ENCODE measurements around the gene LRRC23. TPM values are rescaled to one million over a fixed set of nuclear protein-coding genes. Genes with fewer than 3 reads are reported as not detected.
"Not testable (repeated sequence)": the region's sequence is repeated elsewhere in the genome, so short reads cannot be mapped to it uniquely, and the experiment has no call there.

LRRC23 gene
- total and polyA plus RNA-seq, 2 donors (not counting 1 experiment from before 2014, with no cell fraction given) = 5.3 to 14.4 TPM

GRCh38 chr12:6887460-6887859 lies 17.2 kb upstream of the LRRC23 start:
- Histone ChIP-seq H3K36me3 (replicated peaks in 1 of 2; ENCODE audit: control extremely low read depth in 1 of 2, control insufficient read depth in 1 of 2, extremely low read depth in 1 of 2, insufficient read depth in 2 of 2, low read length in 1 of 2) (peaks cover 0 to 5% of the 10 kb centered on the region in 2 experiments), H3K79me2 (ENCODE audit: control insufficient read depth, insufficient read depth, low read length) (peaks cover 4% of the 10 kb centered on the region), H3K27me3 (replicated peaks in 1 of 4; ENCODE audit: control extremely low read depth in 1 of 4, control insufficient read depth in 3 of 4, insufficient read depth in 4 of 4, low read length in 3 of 4) (no peaks in the 10 kb centered on the region), H3K9me3 (ENCODE audit: control extremely low read depth in 1 of 3, control insufficient read depth in 2 of 3, insufficient read depth in 1 of 3, low read length in 2 of 3) (no peaks in the 10 kb centered on the region), H3K4me1 (ENCODE audit: control insufficient read depth in 2 of 2, insufficient read depth in 2 of 2, low read length in 2 of 2) (peaks cover 9 to 13% of the 10 kb centered on the region in 2 donors), H2AFZ (ENCODE audit: insufficient read depth, low read depth, low read length, poor library complexity, severe bottlenecking) (no peak overlapping the region), H3K27ac (ENCODE audit: low read length in 2 of 2) (no peak overlapping the region), H3K4me3 (ENCODE audit: control extremely low read depth in 1 of 5, extremely low read depth in 1 of 5, insufficient read depth in 1 of 5, low read depth in 2 of 5, low read length in 4 of 5) (no peak overlapping the region), H3K9ac (ENCODE audit: low read length) (no peak overlapping the region), H4K20me1 (ENCODE audit: control insufficient read depth, insufficient read depth, low read length, poor library complexity, severe bottlenecking) (no peaks in the 10 kb centered on the region), H3K4me2 (replicated peaks; ENCODE audit: low read depth, low read length, poor library complexity, severe bottlenecking) (no peak overlapping the region)
- ChIA-PET POLR2A (interaction anchor here (0.6 kb wide), 1 partner anchor 62 kb away, joined by 3 read pairs; no protein-coding TSS in a partner anchor), CTCF (interaction anchor here (1.6 kb wide), 1 partner anchor 14 kb away, joined by 8 read pairs; the partner anchor contains the start of gene SPSB2)
- Mint-ChIP-seq H3K27ac (no peak overlapping the region), H3K4me3 (no peak overlapping the region), H3K9me3 (ENCODE audit: insufficient read depth) (no peaks in the 10 kb centered on the region), H3K4me1 (peaks cover 15% of the 10 kb centered on the region), H3K27me3 (no peaks in the 10 kb centered on the region)
- no peak for TF ChIP-seq EZH2 (IDR thresholded peaks at IDR 0.05; ENCODE audit: borderline replicate concordance, insufficient read depth, low read depth, low read length, poor library complexity, severe bottlenecking)
- 100% methylated on average over 2 of the region's 8 CpGs for WGBS (ENCODE audit: insufficient coverage)
- no peak for DNase-seq
- intact Hi-C loops (cut with micrococcal nuclease) = no loop called here
- ATAC-seq (ENCODE audit: low read depth) = no peak

DNA sequence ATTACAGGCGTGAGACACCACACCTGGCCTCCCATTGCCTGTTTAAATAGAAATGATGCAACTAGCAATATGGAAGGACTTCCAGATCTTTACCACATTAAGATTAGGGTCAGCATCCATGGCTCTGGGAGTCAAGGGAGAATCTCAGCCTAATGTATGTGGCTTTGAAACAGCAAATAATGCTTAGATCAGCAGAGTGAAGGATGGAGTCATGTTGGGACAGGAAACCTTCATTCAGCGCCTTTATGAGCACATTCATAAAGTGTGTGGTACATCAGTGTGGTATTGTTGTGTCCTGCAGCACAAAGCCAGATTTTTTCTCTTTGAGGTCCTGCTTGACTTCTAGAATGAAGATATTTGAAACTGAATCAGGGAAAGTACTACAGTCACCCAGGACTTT lies 16.3 kb upstream of the LRRC23 start:
- TF ChIP-seq CTCF (IDR thresholded peaks at IDR 0.05) (no peak), EZH2 (IDR thresholded peaks at IDR 0.05; ENCODE audit: borderline replicate concordance, insufficient read depth, low read depth, low read length, poor library complexity, severe bottlenecking) (no peak)
- WGBS (ENCODE audit: insufficient coverage) = 100% methylated on average over 1 of the region's 2 CpGs
- Mint-ChIP-seq H3K27me3 (no peaks in the 10 kb centered on the region), H3K9me3 (ENCODE audit: insufficient read depth) (no peaks in the 10 kb centered on the region), H3K4me1 (peaks cover 15% of the 10 kb centered on the region), H3K27ac (no peak overlapping the region), H3K4me3 (no peak overlapping the region)
- H3K9ac ChIP-seq (ENCODE audit: low read length) = no peak overlapping the region
- no peak for DNase-seq
- no peaks in the 10 kb centered on the region for H3K9me3 ChIP-seq (ENCODE audit: control extremely low read depth in 1 of 3, control insufficient read depth in 2 of 3, insufficient read depth in 1 of 3, low read length in 2 of 3)
- peaks cover 0 to 5% of the 10 kb centered on the region in 2 experiments for H3K36me3 ChIP-seq (replicated peaks in 1 of 2; ENCODE audit: control extremely low read depth in 1 of 2, control insufficient read depth in 1 of 2, extremely low read depth in 1 of 2, insufficient read depth in 2 of 2, low read length in 1 of 2)
- H3K4me2 ChIP-seq (replicated peaks; ENCODE audit: low read depth, low read length, poor library complexity, severe bottlenecking) = no peak overlapping the region
- CTCF ChIA-PET = interaction anchor here (1.6 kb wide), 1 partner anchor 15 kb away, joined by 8 read pairs; the partner anchor contains the start of gene SPSB2
- no peak overlapping the region for H3K4me3 ChIP-seq (ENCODE audit: control extremely low read depth in 1 of 5, extremely low read depth in 1 of 5, insufficient read depth in 1 of 5, low read depth in 2 of 5, low read length in 4 of 5)
- H3K27ac ChIP-seq (ENCODE audit: low read length in 2 of 2) = no peak overlapping the region
- H4K20me1 ChIP-seq (ENCODE audit: control insufficient read depth, insufficient read depth, low read length, poor library complexity, severe bottlenecking) = no peaks in the 10 kb centered on the region
- ATAC-seq (ENCODE audit: low read depth) = no peak
- peaks cover 4% of the 10 kb centered on the region for H3K79me2 ChIP-seq (ENCODE audit: control insufficient read depth, insufficient read depth, low read length)
- POLR2A ChIA-PET = no interaction called here
- peaks cover 9 to 13% of the 10 kb centered on the region in 2 donors for H3K4me1 ChIP-seq (ENCODE audit: control insufficient read depth in 2 of 2, insufficient read depth in 2 of 2, low read length in 2 of 2)
- intact Hi-C loops (cut with micrococcal nuclease) = no loop called here
- H3K27me3 ChIP-seq (replicated peaks in 1 of 4; ENCODE audit: control extremely low read depth in 1 of 4, control insufficient read depth in 3 of 4, insufficient read depth in 4 of 4, low read length in 3 of 4) = no peaks in the 10 kb centered on the region
- H2AFZ ChIP-seq (ENCODE audit: insufficient read depth, low read depth, low read length, poor library complexity, severe bottlenecking) = no peak overlapping the region

GRCh38 chr12:6888794-6889193 lies 15.8 kb upstream of the LRRC23 start:
- H3K27me3 ChIP-seq (replicated peaks in 1 of 4; ENCODE audit: control extremely low read depth in 1 of 4, control insufficient read depth in 3 of 4, insufficient read depth in 4 of 4, low read length in 3 of 4); intact Hi-C loops (cut with micrococcal nuclease); DNase-seq; H3K4me3 ChIP-seq (ENCODE audit: control extremely low read depth in 1 of 5, extremely low read depth in 1 of 5, insufficient read depth in 1 of 5, low read depth in 2 of 5, low read length in 4 of 5); H3K9me3 ChIP-seq (ENCODE audit: control extremely low read depth in 1 of 3, control insufficient read depth in 2 of 3, insufficient read depth in 1 of 3, low read length in 2 of 3); H3K9me3 Mint-ChIP-seq (ENCODE audit: insufficient read depth); H3K4me3 Mint-ChIP-seq; H4K20me1 ChIP-seq (ENCODE audit: control insufficient read depth, insufficient read depth, low read length, poor library complexity, severe bottlenecking); H3K79me2 ChIP-seq (ENCODE audit: control insufficient read depth, insufficient read depth, low read length); CTCF ChIA-PET; H3K27ac Mint-ChIP-seq; H3K27me3 Mint-ChIP-seq; H3K36me3 ChIP-seq (replicated peaks in 1 of 2; ENCODE audit: control extremely low read depth in 1 of 2, control insufficient read depth in 1 of 2, extremely low read depth in 1 of 2, insufficient read depth in 2 of 2, low read length in 1 of 2); H3K9ac ChIP-seq (ENCODE audit: low read length); H2AFZ ChIP-seq (ENCODE audit: insufficient read depth, low read depth, low read length, poor library complexity, severe bottlenecking); H3K27ac ChIP-seq (ENCODE audit: low read length in 2 of 2); H3K4me2 ChIP-seq (replicated peaks; ENCODE audit: low read depth, low read length, poor library complexity, severe bottlenecking); ATAC-seq (ENCODE audit: low read depth): not testable (repeated sequence)
- POLR2A ChIA-PET = interaction anchor here (0.5 kb wide), 1 partner anchor 254 kb away, joined by 3 read pairs; no protein-coding TSS in a partner anchor
- H3K4me1 ChIP-seq (ENCODE audit: control insufficient read depth in 2 of 2, insufficient read depth in 2 of 2, low read length in 2 of 2) = peaks cover 9 to 13% of the 10 kb centered on the region in 2 donors
- H3K4me1 Mint-ChIP-seq = peaks cover 15% of the 10 kb centered on the region
- WGBS (ENCODE audit: insufficient coverage) = 89% methylated on average over 4 of the region's 7 CpGs

All from B cell (primary cell).